Activated CD4-positive, alpha-beta memory T cell treated with anti-CD3 and anti-CD28 coated beads for 36 hours (primary cell): Measurements from ENCODE around the gene LIN9. TPM values are rescaled to one million over a fixed set of nuclear protein-coding genes. Genes with fewer than 3 reads are reported as not detected.
"Not testable (repeated sequence)": the region's sequence is repeated elsewhere in the genome, so short reads cannot be mapped to it uniquely, and the experiment has no call there.

ENCODE experiments used
- CTCF ChIA-PET: fragments of 350-600 bp; sonication (Branson Sonifier 250); formaldehyde crosslinking; loops from one replicate; lab custom pipeline; 2021; ENCODE audit warnings: antibody characterized with exemption, inconsistent platforms; lab: Charles Lee
- POLR2A ChIA-PET: fragments of 350-600 bp; sonication (Branson Sonifier 250); formaldehyde crosslinking; loops from one replicate; lab custom pipeline; 2021; ENCODE audit warnings: antibody characterized with exemption; lab: Charles Lee
- DNase-seq: peaks from one replicate; pipeline ENCODE4 v3.0.0-alpha.2; 2020
- H3K27ac Mint-ChIP-seq: one replicate; pipeline ENCODE4 v1.8.0; 2021; ENCODE audit warnings: mixed read lengths
- H3K27me3 Mint-ChIP-seq: one replicate; pipeline ENCODE4 v1.8.0; 2021; ENCODE audit warnings: mixed read lengths
- H3K36me3 Mint-ChIP-seq: one replicate; pipeline ENCODE4 v1.8.0; 2021; ENCODE audit warnings: mixed read lengths
- H3K4me1 Mint-ChIP-seq: one replicate; pipeline ENCODE4 v1.8.0; 2021; ENCODE audit warnings: low read depth, mixed read lengths
- H3K4me3 Mint-ChIP-seq: one replicate; pipeline ENCODE4 v1.8.0; 2021; ENCODE audit warnings: mild to moderate bottlenecking, mixed read lengths
- H3K9me3 Mint-ChIP-seq: one replicate; pipeline ENCODE4 v1.8.0; 2021; ENCODE audit warnings: mixed read lengths
- intact Hi-C: fragments of 100-400 bp; cut with micrococcal nuclease; formaldehyde crosslinking; loops from one replicate; pipeline ENCODE4 v1.15.1; 2023
- total RNA-seq, 2 experiments: library from RNA; stranded (reverse); gene quantifications; one replicate each; pipeline ENCODE4 v1.2.3, GENCODE V29; 2021

Gene LIN9
- total RNA-seq, 2 experiments from 2014 or later = 9.5 to 9.6 TPM

DNA sequence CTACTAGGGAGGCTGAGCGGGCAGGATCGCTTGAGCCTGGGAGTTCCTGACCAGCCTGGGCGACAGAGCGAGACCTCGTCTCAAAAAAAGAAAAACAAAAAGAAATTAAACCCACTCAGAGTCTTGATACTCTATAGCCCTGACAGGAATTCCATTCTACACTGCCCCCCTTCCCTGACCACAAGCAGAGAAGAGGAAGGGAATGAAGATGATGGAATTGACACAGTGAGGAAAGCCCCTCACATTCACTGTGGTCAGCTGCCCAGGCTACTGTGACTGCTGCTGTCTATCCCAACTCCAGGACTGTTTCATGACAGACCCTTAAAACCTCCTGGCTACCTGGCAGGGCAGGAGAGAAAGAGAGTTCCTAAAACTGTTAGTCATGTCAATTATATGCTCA is 12.1 kb downstream of the LIN9 start:
- no peak overlapping the region for H3K27ac Mint-ChIP-seq
- H3K36me3 Mint-ChIP-seq = peaks cover 20% of the 10 kb centered on the region
- CTCF ChIA-PET = interaction anchor here (1.7 kb wide), 1 partner anchor 172 kb away, joined by 4 read pairs; no protein-coding TSS in a partner anchor
- intact Hi-C loops = no loop called here
- H3K4me1 Mint-ChIP-seq = no peaks in the 10 kb centered on the region
- no peaks in the 10 kb centered on the region for H3K27me3 Mint-ChIP-seq
- no peaks in the 10 kb centered on the region for H3K9me3 Mint-ChIP-seq
- H3K4me3 Mint-ChIP-seq = no peak overlapping the region
- POLR2A ChIA-PET = no interaction called here
- DNase-seq = no peak

DNA sequence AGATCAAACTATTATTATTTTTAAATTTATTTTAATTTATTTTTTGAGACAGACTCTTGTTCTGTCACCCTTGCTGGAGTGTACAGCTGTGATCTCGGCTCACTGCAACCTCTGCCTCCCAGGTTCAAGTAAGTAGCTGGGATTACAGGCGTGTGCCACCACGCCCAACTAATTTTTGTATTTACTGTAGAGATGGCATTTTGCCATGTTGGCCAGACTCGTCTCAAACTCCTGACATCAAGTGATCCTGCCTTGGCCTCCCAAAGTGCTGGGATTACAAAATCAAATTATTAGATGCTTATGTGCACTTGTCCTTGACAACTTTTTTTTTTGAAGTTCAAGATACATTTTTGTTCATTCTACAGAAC is 15.4 kb downstream of the LIN9 start:
- intact Hi-C loops = no loop called here
- Mint-ChIP-seq H3K9me3 (no peaks in the 10 kb centered on the region), H3K36me3 (peaks cover 17% of the 10 kb centered on the region), H3K4me1 (no peaks in the 10 kb centered on the region), H3K27me3 (no peaks in the 10 kb centered on the region), H3K27ac (no peak overlapping the region), H3K4me3 (no peak overlapping the region)
- ChIA-PET CTCF (no interaction called here), POLR2A (no interaction called here)
- no peak for DNase-seq

GRCh38 chr1:226292874-226293552 is 16.0 kb downstream of the LIN9 start:
- CTCF ChIA-PET = interaction anchor here (2.0 kb wide), 1 partner anchor 40 kb away, joined by 5 read pairs; no protein-coding TSS in a partner anchor
- POLR2A ChIA-PET = no interaction called here
- Mint-ChIP-seq H3K4me1 (no peaks in the 10 kb centered on the region), H3K27ac (no peak overlapping the region), H3K9me3 (no peaks in the 10 kb centered on the region), H3K27me3 (no peaks in the 10 kb centered on the region), H3K4me3 (no peak overlapping the region), H3K36me3 (peaks cover 20% of the 10 kb centered on the region)
- intact Hi-C loops = no loop called here
- no peak for DNase-seq

DNA sequence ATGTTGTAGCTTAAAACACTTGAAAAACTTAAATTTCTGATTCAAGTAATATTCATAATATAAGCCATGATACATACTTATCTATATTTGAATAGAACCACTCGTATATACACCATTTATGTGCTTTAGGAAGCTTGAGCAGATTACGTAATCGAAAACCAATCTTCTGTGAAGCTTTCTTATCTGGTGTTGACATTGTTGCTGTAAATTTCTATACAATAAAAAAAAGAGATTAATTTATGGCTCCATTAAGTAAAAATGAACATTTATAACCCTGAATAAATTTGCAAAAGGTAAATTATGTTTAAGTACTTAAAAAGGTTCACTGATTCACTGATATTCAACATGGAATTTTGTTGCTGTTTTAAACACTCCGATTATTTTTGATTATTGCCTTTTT is 21.4 kb downstream of the LIN9 start:
- no peaks in the 10 kb centered on the region for H3K9me3 Mint-ChIP-seq
- ChIA-PET POLR2A (no interaction called here), CTCF (interaction anchor here (1.4 kb wide), 1 partner anchor 46 kb away, joined by 4 read pairs; no protein-coding TSS in a partner anchor)
- intact Hi-C loops = no loop called here
- H3K27ac Mint-ChIP-seq = no peak overlapping the region
- H3K27me3 Mint-ChIP-seq = no peaks in the 10 kb centered on the region
- DNase-seq = no peak
- no peaks in the 10 kb centered on the region for H3K4me1 Mint-ChIP-seq
- H3K4me3 Mint-ChIP-seq = no peak overlapping the region
- peaks cover 12% of the 10 kb centered on the region for H3K36me3 Mint-ChIP-seq

DNA sequence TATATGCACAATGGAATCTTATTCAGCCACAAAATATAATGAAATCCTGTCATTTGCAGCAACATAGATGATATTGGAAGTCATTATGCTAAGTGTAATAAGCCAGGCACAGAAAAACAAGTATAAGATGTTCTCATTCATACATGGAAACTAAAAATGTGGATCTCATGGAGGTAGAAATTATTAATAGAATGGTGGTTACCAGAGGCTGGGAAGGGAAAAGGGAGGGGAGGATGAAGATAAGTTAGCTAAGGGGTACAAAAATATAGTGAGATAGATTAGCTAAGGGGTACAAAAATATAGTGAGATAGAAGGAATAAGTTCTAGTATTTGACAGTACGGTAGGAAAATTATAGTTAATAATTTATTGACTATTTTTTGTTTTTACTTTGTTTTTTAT is 27.9 kb downstream of the LIN9 start:
- Mint-ChIP-seq H3K4me3 (no peak overlapping the region), H3K36me3 (peaks cover 10% of the 10 kb centered on the region), H3K27ac (no peak overlapping the region), H3K4me1 (no peaks in the 10 kb centered on the region), H3K9me3 (no peaks in the 10 kb centered on the region), H3K27me3 (no peaks in the 10 kb centered on the region)
- DNase-seq = no peak
- CTCF ChIA-PET = interaction anchor here (1.2 kb wide), 1 partner anchor 84 kb away, joined by 4 read pairs; no protein-coding TSS in a partner anchor
- intact Hi-C loops = no loop called here
- POLR2A ChIA-PET = no interaction called here

- no peak for DNase-seq
- POLR2A ChIA-PET = no interaction called here
- H3K27ac Mint-ChIP-seq = no peak overlapping the region
- no peaks in the 10 kb centered on the region for H3K9me3 Mint-ChIP-seq
- CTCF ChIA-PET = no interaction called here
- intact Hi-C loops = no loop called here
- H3K4me3 Mint-ChIP-seq = no peak overlapping the region
- H3K4me1 Mint-ChIP-seq = no peaks in the 10 kb centered on the region
- H3K36me3 Mint-ChIP-seq = peaks cover 9% of the 10 kb centered on the region
- H3K27me3 Mint-ChIP-seq = no peaks in the 10 kb centered on the region
Observed at GRCh38 chr1:226279498-226279897, 29.5 kb downstream of the LIN9 start.

GRCh38 chr1:226277897-226278296 is 31.1 kb downstream of the LIN9 start:
- no peaks in the 10 kb centered on the region for H3K9me3 Mint-ChIP-seq
- intact Hi-C loops = no loop called here
- ChIA-PET CTCF (no interaction called here), POLR2A (no interaction called here)
- peaks cover 9% of the 10 kb centered on the region for H3K36me3 Mint-ChIP-seq
- H3K4me1 Mint-ChIP-seq = no peaks in the 10 kb centered on the region
- H3K27ac Mint-ChIP-seq = no peak overlapping the region
- H3K4me3 Mint-ChIP-seq = no peak overlapping the region
- no peaks in the 10 kb centered on the region for H3K27me3 Mint-ChIP-seq
- no peak for DNase-seq

GRCh38 chr1:226276987-226277386 is 32.0 kb downstream of the LIN9 start:
- POLR2A ChIA-PET = no interaction called here

GRCh38 chr1:226276077-226276682 is 32.8 kb downstream of the LIN9 start:
- CTCF ChIA-PET = no interaction called here
- no peak overlapping the region for H3K4me3 Mint-ChIP-seq
- intact Hi-C loops = no loop called here
- no peak for DNase-seq
- POLR2A ChIA-PET = no interaction called here
- H3K36me3 Mint-ChIP-seq = peaks cover 6% of the 10 kb centered on the region
- H3K27me3 Mint-ChIP-seq = no peaks in the 10 kb centered on the region
- no peak overlapping the region for H3K27ac Mint-ChIP-seq
- no peaks in the 10 kb centered on the region for H3K4me1 Mint-ChIP-seq
- no peaks in the 10 kb centered on the region for H3K9me3 Mint-ChIP-seq

More at GRCh38 chr1:226276987-226277386, 32.0 kb downstream of the LIN9 start:
- Mint-ChIP-seq H3K27me3 (no peaks in the 10 kb centered on the region), H3K36me3 (peaks cover 6% of the 10 kb centered on the region), H3K4me1 (no peaks in the 10 kb centered on the region), H3K27ac (no peak overlapping the region), H3K9me3 (no peaks in the 10 kb centered on the region), H3K4me3 (no peak overlapping the region)
- no peak for DNase-seq
- CTCF ChIA-PET = no interaction called here
- intact Hi-C loops = no loop called here

GRCh38 chr1:226274138-226274537 is 34.8 kb downstream of the LIN9 start:
- intact Hi-C loops = no loop called here
- ChIA-PET CTCF (no interaction called here), POLR2A (no interaction called here)
- H3K4me3 Mint-ChIP-seq = no peak overlapping the region
- H3K27ac Mint-ChIP-seq = no peak overlapping the region
- H3K36me3 Mint-ChIP-seq = peaks cover 6% of the 10 kb centered on the region
- H3K4me1 Mint-ChIP-seq = no peaks in the 10 kb centered on the region
- no peak for DNase-seq
- H3K9me3 Mint-ChIP-seq = no peaks in the 10 kb centered on the region
- H3K27me3 Mint-ChIP-seq = no peaks in the 10 kb centered on the region

DNA sequence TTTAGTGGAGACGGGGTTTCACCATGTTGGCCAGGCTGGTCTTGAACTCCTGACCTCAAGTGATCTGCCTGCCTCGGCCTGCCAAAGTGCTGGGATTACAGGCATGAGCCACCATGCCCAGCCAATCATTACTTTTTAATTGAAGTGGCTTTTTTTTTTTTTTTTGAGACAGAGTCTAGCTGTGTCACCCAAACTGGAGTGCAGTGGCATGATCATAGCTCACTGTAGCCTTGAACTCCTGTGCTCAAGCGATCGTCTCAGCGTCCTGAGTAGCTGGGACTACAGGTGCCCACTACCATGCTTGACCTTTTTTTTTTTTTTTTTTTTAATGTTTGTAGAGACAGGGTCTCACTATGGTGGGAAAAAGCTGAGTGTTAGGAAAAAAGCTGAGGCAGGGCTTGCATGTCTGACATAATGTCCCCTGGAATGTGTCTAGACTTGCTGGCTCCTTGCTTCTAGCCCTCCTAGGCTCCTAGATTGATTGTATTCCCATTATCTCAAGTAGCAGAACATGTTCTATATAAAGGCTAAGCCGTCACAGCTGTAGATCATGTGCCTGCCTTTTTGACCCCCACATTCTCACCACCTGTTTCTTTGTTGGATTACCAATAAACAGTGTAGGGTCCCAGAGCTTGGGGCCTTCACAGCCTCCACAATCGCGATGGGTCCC is 36.6 kb downstream of the LIN9 start:
- intact Hi-C loops, H3K27ac Mint-ChIP-seq, H3K4me1 Mint-ChIP-seq, POLR2A ChIA-PET, DNase-seq, H3K4me3 Mint-ChIP-seq, H3K27me3 Mint-ChIP-seq, H3K9me3 Mint-ChIP-seq: not testable (repeated sequence)
- CTCF ChIA-PET = interaction anchor here (0.6 kb wide), 1 partner anchor 10 kb away, joined by 3 read pairs; no protein-coding TSS in a partner anchor
- H3K36me3 Mint-ChIP-seq = peaks cover 12% of the 10 kb centered on the region

DNA sequence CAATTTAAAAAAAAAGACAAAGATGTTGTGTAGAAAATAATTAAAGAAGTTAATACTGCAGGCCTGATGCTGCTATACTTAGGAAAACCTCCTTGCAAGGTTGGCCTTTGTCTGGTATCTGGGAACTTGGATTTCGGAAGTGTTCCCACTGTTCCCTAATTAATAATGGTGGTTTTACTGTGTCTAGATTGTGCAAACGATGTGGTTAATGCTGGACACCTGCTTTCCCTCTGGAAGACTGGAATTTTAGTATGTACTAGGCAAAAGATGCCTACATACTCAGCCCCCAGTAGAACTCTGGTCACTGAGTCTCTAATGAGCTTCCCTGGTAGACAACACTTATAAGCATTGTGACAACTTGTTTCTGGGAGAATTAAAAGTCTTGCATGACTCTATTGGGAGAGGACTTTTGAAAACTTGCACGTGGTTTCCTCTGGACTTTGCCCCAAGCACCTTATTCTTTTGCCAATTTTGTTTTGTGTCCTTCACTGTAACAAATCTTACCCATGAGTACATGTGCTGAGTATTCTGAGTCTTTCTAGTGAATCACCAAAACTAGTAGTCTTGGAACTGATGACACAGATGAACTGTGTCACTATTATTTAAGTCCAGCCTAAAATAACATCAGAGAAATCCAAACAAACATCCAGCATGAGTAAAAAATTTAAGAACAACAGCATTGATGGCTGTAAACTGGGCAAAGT is 40.4 kb downstream of the LIN9 start:
- H3K36me3 Mint-ChIP-seq = peaks cover 9% of the 10 kb centered on the region
- no peak overlapping the region for H3K27ac Mint-ChIP-seq
- no peak for DNase-seq
- no peaks in the 10 kb centered on the region for H3K4me1 Mint-ChIP-seq
- no peak overlapping the region for H3K4me3 Mint-ChIP-seq
- CTCF ChIA-PET = no interaction called here
- no peaks in the 10 kb centered on the region for H3K9me3 Mint-ChIP-seq
- intact Hi-C loops = no loop called here
- POLR2A ChIA-PET = no interaction called here
- no peaks in the 10 kb centered on the region for H3K27me3 Mint-ChIP-seq
